ENCODE results near the gene C11orf21.

GRCh38 chr11:2277008-2277346, 24.7 kb downstream of the C11orf21 start:
- TF ChIP-seq CTCF (IDR thresholded peaks at IDR 0.05; ENCODE audit: insufficient read depth, low read length, poor library complexity, severe bottlenecking) = no peak
- TF ChIP-seq EZH2phosphoT487 (conservative IDR thresholded peaks at IDR 0.05; ENCODE audit: low read length) = no peak
